K562 (cell line): ENCODE results near the gene PRKAG2. TPM values are rescaled to one million over a fixed set of nuclear protein-coding genes. Genes with fewer than 3 reads are reported as not detected.

Source experiments
- ATAC-seq: fragments of 200-7000 bp; cut with Tn5 transposase; 3 replicates; pipeline ENCODE4 v1.9.1; 2020; ENCODE audit warnings: moderate library complexity
- BruUV-seq: library from RNA; stranded (reverse); fragments of 400-500 nt; replicated peaks from 2 replicates; lab custom pipeline; 2021; lab: Mats Ljungman, UMichigan
- CTCF ChIA-PET: fragments of 300-600 bp; formaldehyde crosslinking; extraction: SDS; loops from one replicate; lab custom pipeline; 2021; ENCODE audit warnings: low intra/inter-chr PET ratio; lab: Yijun Ruan, JAX
- POLR2A ChIA-PET: fragments of 300-600, 350-650 bp; sonication (Branson Sonifier 250); formaldehyde crosslinking; extraction: SDS; loops from one replicate; lab custom pipeline; 2021; ENCODE audit warnings: antibody characterized with exemption, inconsistent platforms; lab: Yijun Ruan, JAX
- DNase-seq, 4 experiments: peaks; one replicate each; pipeline versions ENCODE4 v3.0.0 to v3.0.0-alpha.2; 2011 to 2018; ENCODE audit warnings: low spot score in 3 of 4, mixed read lengths in 3 of 4; ENCODE audit errors: extremely low read depth in 1 of 4
- FAIRE-seq: peaks from 2 replicates; lab custom pipeline; 2011; peaks lifted over from hg19 to GRCh38; lab: Jason Lieb, UNC
- H2AFZ ChIP-seq: 2 replicates; pipeline ENCODE4 v1.6.0; 2011; ENCODE audit warnings: low read depth, low read length, control low read depth, inconsistent platforms
- H3K27ac ChIP-seq: fragments of 200-600 bp; 3 replicates; pipeline ENCODE4 v1.8.0; 2011; ENCODE audit warnings: low read depth, mild to moderate bottlenecking, control low read depth, inconsistent platforms, low read length, moderate library complexity, mixed read lengths; ENCODE audit errors: extremely low read depth
- H3K27me3 ChIP-seq, 2 experiments: fragments of 300-600 bp in 1 of 2; 2 replicates in 1 of 2; 3 replicates in 1 of 2; pipeline versions ENCODE4 v1.6.0 to v1.8.0; 2011; ENCODE audit warnings: inconsistent platforms in 2 of 2, low read length in 2 of 2, mild to moderate bottlenecking in 1 of 2, mixed read lengths in 1 of 2, moderate library complexity in 1 of 2; ENCODE audit not compliant: control insufficient read depth in 2 of 2, insufficient read depth in 2 of 2
- H3K36me3 ChIP-seq: fragments of 300-600 bp; 3 replicates; pipeline ENCODE4 v1.8.0; 2011; ENCODE audit warnings: mild to moderate bottlenecking, low read length, inconsistent platforms; ENCODE audit not compliant: control insufficient read depth, insufficient read depth
- H3K4me1 ChIP-seq, 2 experiments: fragments of 200-600 bp in 1 of 2; replicated peaks in 1 of 2; 2 replicates in 1 of 2; 3 replicates in 1 of 2; pipeline versions ENCODE4 v1.5.1 to v1.8.0; 2011; ENCODE audit warnings: inconsistent platforms in 2 of 2, low read length in 2 of 2, mild to moderate bottlenecking in 1 of 2, mixed read lengths in 1 of 2, moderate library complexity in 1 of 2; ENCODE audit not compliant: control insufficient read depth in 2 of 2, insufficient read depth in 2 of 2
- H3K4me2 ChIP-seq: 2 replicates; pipeline ENCODE4 v1.6.1; 2011; ENCODE audit warnings: low read length, control low read depth, inconsistent platforms, mixed read lengths; ENCODE audit not compliant: insufficient read depth
- H3K4me3 ChIP-seq: fragments of 200-600 bp; sonication (generic), shearing (Covaris generic); 2 replicates; pipeline ENCODE4 v1.5.1; 2016; ENCODE audit warnings: control low read depth, inconsistent platforms
- H3K79me2 ChIP-seq: fragments of 200-600 bp; 3 replicates; pipeline ENCODE4 v1.8.0; 2011; ENCODE audit warnings: low read length, inconsistent platforms; ENCODE audit not compliant: control insufficient read depth, insufficient read depth
- H3K9ac ChIP-seq, 2 experiments: 2 replicates each; pipeline versions ENCODE4 v1.6.0 to v1.6.1; 2011; ENCODE audit warnings: low read depth in 2 of 2, low read length in 2 of 2, control low read depth in 1 of 2, inconsistent platforms in 1 of 2, mild to moderate bottlenecking in 1 of 2, mixed read lengths in 1 of 2; ENCODE audit not compliant: insufficient read depth in 1 of 2
- H3K9me1 ChIP-seq: one replicate; pipeline ENCODE4 v1.6.0; 2011; ENCODE audit warnings: inconsistent platforms, mild to moderate bottlenecking, low read length, moderate library complexity; ENCODE audit not compliant: control insufficient read depth, insufficient read depth
- H3K9me3 ChIP-seq: replicated peaks from 2 replicates; pipeline ENCODE4 v1.5.1; 2011; ENCODE audit warnings: low read depth, low read length, inconsistent platforms; ENCODE audit not compliant: control insufficient read depth, insufficient read depth
- H4K20me1 ChIP-seq: replicated peaks from 2 replicates; pipeline ENCODE4 v1.6.1; 2011; ENCODE audit warnings: low read length, inconsistent platforms, mixed read lengths; ENCODE audit not compliant: control insufficient read depth, insufficient read depth
- ARHGAP35 ChIP-seq: fragments of 450-650 bp; IDR thresholded peaks from 2 replicates; pipeline ENCODE4 v1.6.1; 2018; ENCODE audit not compliant: partially characterized antibody
- CBX2 ChIP-seq: fragments of 200-600 bp; sonication (generic); IDR thresholded peaks from one replicate; pipeline ENCODE4 v1.6.1; 2012; ENCODE audit warnings: mild to moderate bottlenecking, low read length, inconsistent platforms; ENCODE audit not compliant: insufficient read depth, poor library complexity, severe bottlenecking
- CBX8 ChIP-seq: fragments of 200-600 bp; sonication (generic); IDR thresholded peaks from 2 replicates; pipeline ENCODE4 v1.6.1; 2012; ENCODE audit warnings: borderline replicate concordance, mixed run types, low read depth, mild to moderate bottlenecking, moderate library complexity, mixed read lengths, low read length, control low read depth, inconsistent platforms; ENCODE audit not compliant: poor library complexity, severe bottlenecking; ENCODE audit errors: extremely low read depth
- CEBPB ChIP-seq: fragments of 450-650 bp; IDR thresholded peaks from 2 replicates; pipeline ENCODE4 v1.6.1; 2016; ENCODE audit warnings: missing genetic modification characterization, missing compliant biosample characterization
- CHD1 ChIP-seq: fragments of 200-600 bp; sonication (generic); IDR thresholded peaks from one replicate; pipeline ENCODE4 v1.6.1; 2012; ENCODE audit warnings: mild to moderate bottlenecking, moderate library complexity, low read length, inconsistent platforms
- EHMT2 ChIP-seq: fragments of 450-650 bp; IDR thresholded peaks from 2 replicates; pipeline ENCODE4 v1.6.1; 2018; ENCODE audit warnings: antibody characterized with exemption
- EZH2 ChIP-seq: IDR thresholded peaks from 2 replicates; pipeline ENCODE4 v1.6.1; 2012; ENCODE audit warnings: low read depth, mild to moderate bottlenecking, inconsistent platforms, low read length, borderline replicate concordance
- HNRNPL ChIP-seq: fragments of 200-400 bp; formaldehyde crosslinking; IDR thresholded peaks from 2 replicates; pipeline ENCODE4 v1.6.1; 2017; ENCODE audit warnings: low read depth, mild to moderate bottlenecking, low read length
- MCM3 ChIP-seq: fragments of 450-650 bp; IDR thresholded peaks from 2 replicates; pipeline ENCODE4 v1.6.1; 2016
- PHF21A ChIP-seq: fragments of 450-650 bp; IDR thresholded peaks from 2 replicates; pipeline ENCODE4 v1.6.1; 2017; ENCODE audit warnings: low read depth, borderline replicate concordance
- SMAD3 ChIP-seq: fragments of 450-650 bp; formaldehyde crosslinking; conservative IDR thresholded peaks from 2 replicates; pipeline ENCODE4 v1.4.0; 2020; ENCODE audit warnings: mild to moderate bottlenecking
- SREBF2 ChIP-seq: sonication (generic); formaldehyde crosslinking; IDR thresholded peaks from 2 replicates; pipeline ENCODE4 v1.4.0; 2020; ENCODE audit warnings: mild to moderate bottlenecking, missing genetic modification reagents
- STAT5A ChIP-seq: IDR thresholded peaks from 2 replicates; pipeline ENCODE4 v1.6.1; 2012; ENCODE audit warnings: low read length, inconsistent platforms, borderline replicate concordance
- TSHZ1 ChIP-seq: fragments of 250-450 bp; sonication (Bioruptor Pico); IDR thresholded peaks from 2 replicates; pipeline ENCODE4 v1.4.0; 2020; ENCODE audit warnings: mild to moderate bottlenecking, moderate library complexity
- ZNF232 ChIP-seq: sonication (generic); formaldehyde crosslinking; IDR thresholded peaks from 2 replicates; pipeline ENCODE4 v1.8.0; 2022; ENCODE audit warnings: mild to moderate bottlenecking, missing genetic modification reagents
- ZNF511 ChIP-seq: sonication (generic); formaldehyde crosslinking; IDR thresholded peaks from 2 replicates; pipeline ENCODE4 v1.8.0; 2022; ENCODE audit warnings: mild to moderate bottlenecking, missing genetic modification reagents
- ZNF79 ChIP-seq: fragments of 250-450 bp; sonication (Bioruptor Pico); IDR thresholded peaks from 2 replicates; pipeline ENCODE4 v1.4.0; 2020; ENCODE audit warnings: low read depth, mild to moderate bottlenecking, moderate library complexity
- whole genome bisulfite sequencing: fragments of 100-300 bp; shearing (Covaris generic); methylation state at CpG from one replicate; pipeline ENCODE4 v1.1.6; 2016; ENCODE audit warnings: low coverage, mixed read lengths; ENCODE audit not compliant: insufficient coverage; ENCODE audit errors: missing lambda C conversion rate; 5-methylcytosine and 5-hydroxymethylcytosine counted together
- in situ Hi-C: fragments of 300-500 bp; cut with MboI; formaldehyde crosslinking; loops from 4 replicates; pipeline ENCODE4 v1.15.0; 2018; ENCODE audit warnings: inconsistent platforms, mixed read lengths
- intact Hi-C: fragments of 100-400 bp; cut with micrococcal nuclease; formaldehyde crosslinking; loops from 2 replicates; pipeline ENCODE4 v1.14.2; 2022
- polyA plus RNA-seq, 8 experiments: library from polyadenylated mRNA; depleted of rRNA in 4 of 8; stranded (reverse) in 5 of 8; unstranded in 3 of 8; fragments of >200 nt; fragmentation: Nextera tagmentation in 2 of 8; fragmentation: Illumina TruSeq in 1 of 8; extraction: Ambion mirVana in 2 of 8; extraction: Trizol in 1 of 8; gene quantifications; 2 replicates each; pipeline versions ENCODE4 v1.2.1 to v1.2.3, GENCODE V29; 2011 to 2014; ENCODE audit warnings: inconsistent platforms in 1 of 8, missing spikeins in 1 of 8
- total RNA-seq, 7 experiments: library from RNA; depleted of rRNA in 6 of 7; stranded (reverse); fragments of >200 nt in 6 of 7; fragmentation: Illumina TruSeq in 2 of 7; extraction: Trizol in 2 of 7; gene quantifications; 2 replicates each; pipeline versions ENCODE4 v1.2.1 to v1.2.3, GENCODE V29; 2011 to 2021; ENCODE audit warnings: low replicate concordance in 1 of 7

The PRKAG2 gene
- total and polyA plus RNA-seq, 9 of the 15 experiments (the other 6 are each of a cell fraction or from before 2014, with no cell fraction given), result 0.99 to 5.6 (median 3.3) TPM

GRCh38 chr7:151717415-151717814, 159.5 kb downstream of the PRKAG2 start:
- Histone ChIP-seq H4K20me1 (peaks cover 5% of the 10 kb centered on the region; the same call in 1 of the 2 replicates), H3K9me1 (no peaks in the 10 kb centered on the region), H3K27me3 (peaks cover 54 to 86% of the 10 kb centered on the region in 2 experiments), H3K4me2 (no peak overlapping the region), H3K9ac (no peak overlapping the region), H3K79me2 (no peaks in the 10 kb centered on the region), H3K27ac (no peak overlapping the region), H2AFZ (no peak overlapping the region), H3K4me3 (no peak overlapping the region), H3K9me3 (no peaks in the 10 kb centered on the region), H3K36me3 (no peaks in the 10 kb centered on the region), H3K4me1 (peaks cover 0 to 4% of the 10 kb centered on the region in 2 experiments; a peak in 1 of 5 replicates)
- CTCF ChIA-PET, result no interaction called here
- intact Hi-C loops (no loop called here), in situ Hi-C loops (no loop called here)
- FAIRE-seq, result no peak
- DNase-seq, result no peak
- 4% methylated on average over 5 of the region's 5 CpGs for WGBS
- POLR2A ChIA-PET, result interaction anchor here (0.9 to 1.8 kb wide), 2 partner anchors 10 to 11 kb away, joined by 3 to 6 read pairs; no protein-coding TSS in a partner anchor
- no peak for TF ChIP-seq SMAD3
- no peak for TF ChIP-seq EHMT2
- TF ChIP-seq PHF21A, result no peak
- TF ChIP-seq HNRNPL, result no peak
- TF ChIP-seq TSHZ1 (CRISPR knock-in tag), result no peak
- no peak for TF ChIP-seq ZNF79
- TF ChIP-seq ARHGAP35, result no peak
- no peak for TF ChIP-seq CBX2
- no peak for TF ChIP-seq CHD1
- no peak for TF ChIP-seq ZNF511 (CRISPR knock-in tag)
- TF ChIP-seq EZH2, result no peak
- TF ChIP-seq CBX8, result no peak
- TF ChIP-seq STAT5A, result no peak
- no peak for TF ChIP-seq SREBF2 (CRISPR knock-in tag)
- TF ChIP-seq MCM3, result no peak
- no peak for TF ChIP-seq CEBPB
- no peak for TF ChIP-seq ZNF232 (CRISPR knock-in tag)
- no peak for ATAC-seq
- no TSS peak for BruUV-seq
